HL-60 (cell line): ENCODE measurements around the gene ZNF827.

Source experiments
- DNase-seq, 2 experiments: peaks; one replicate each; pipeline ENCODE4 v3.0.0-alpha.2; 2010 to 2020; ENCODE audit warnings: low read depth in 1 of 2, low spot score in 1 of 2
- H3K27ac ChIP-seq: fragments of 250-450 bp; sonication (Bioruptor Pico); replicated peaks from 2 replicates; pipeline ENCODE4 v1.5.1; 2020; ENCODE audit warnings: mild to moderate bottlenecking, moderate library complexity
- H3K27me3 ChIP-seq: fragments of 250-450 bp; sonication (Bioruptor Pico); 2 replicates; pipeline ENCODE4 v1.5.1; 2021; ENCODE audit warnings: mild to moderate bottlenecking, moderate library complexity; ENCODE audit not compliant: insufficient read depth, poor library complexity, severe bottlenecking
- H3K4me3 ChIP-seq: replicated peaks from 2 replicates; pipeline ENCODE4 v1.5.1; 2011; ENCODE audit warnings: mild to moderate bottlenecking, control low read depth, low read length; ENCODE audit not compliant: insufficient read depth
- CTCF ChIP-seq: IDR thresholded peaks from one replicate; pipeline ENCODE4 v1.5.1; 2011; ENCODE audit warnings: low read length, control low read depth, inconsistent platforms; ENCODE audit not compliant: insufficient read depth
- GABPA ChIP-seq: IDR thresholded peaks from 2 replicates; pipeline ENCODE4 v1.6.1; 2012; ENCODE audit warnings: low read depth
- POLR2AphosphoS5 ChIP-seq: IDR thresholded peaks from 2 replicates; pipeline ENCODE4 v1.6.1; 2012; ENCODE audit warnings: low read depth
- REST ChIP-seq: IDR thresholded peaks from 2 replicates; pipeline ENCODE4 v1.6.1; 2012; ENCODE audit warnings: low read depth; ENCODE audit not compliant: insufficient replicate concordance
- SPI1 ChIP-seq: IDR thresholded peaks from 2 replicates; pipeline ENCODE4 v1.6.1; 2012; ENCODE audit warnings: low read depth, mild to moderate bottlenecking, borderline replicate concordance

Gene ZNF827

GRCh38 chr4:145907812-145908211 is 30.8 kb downstream of the ZNF827 start:
- Histone ChIP-seq H3K27ac (no peak overlapping the region), H3K4me3 (no peak overlapping the region), H3K27me3 (peaks cover 2% of the 10 kb centered on the region)
- TF ChIP-seq POLR2AphosphoS5 (no peak), REST (no peak), CTCF (no peak), GABPA (no peak), SPI1 (no peak)
- DNase-seq = no peak

GRCh38 chr4:145907390-145907789 is 31.2 kb downstream of the ZNF827 start:
- TF ChIP-seq SPI1 (no peak), GABPA (no peak), REST (no peak), POLR2AphosphoS5 (no peak), CTCF (no peak)
- no peak for DNase-seq
- no peak overlapping the region for H3K27ac ChIP-seq
- H3K4me3 ChIP-seq = no peak overlapping the region
- H3K27me3 ChIP-seq = peaks cover 2% of the 10 kb centered on the region

GRCh38 chr4:145904413-145905177 is 34.0 kb downstream of the ZNF827 start:
- DNase-seq = no peak
- no peak overlapping the region for H3K27ac ChIP-seq
- TF ChIP-seq REST (no peak), SPI1 (no peak), GABPA (no peak)
- H3K4me3 ChIP-seq = no peak overlapping the region
- H3K27me3 ChIP-seq = peaks cover 2% of the 10 kb centered on the region
